ENCODE data around the gene DPYSL4.

DPYSL4 gene

DNA sequence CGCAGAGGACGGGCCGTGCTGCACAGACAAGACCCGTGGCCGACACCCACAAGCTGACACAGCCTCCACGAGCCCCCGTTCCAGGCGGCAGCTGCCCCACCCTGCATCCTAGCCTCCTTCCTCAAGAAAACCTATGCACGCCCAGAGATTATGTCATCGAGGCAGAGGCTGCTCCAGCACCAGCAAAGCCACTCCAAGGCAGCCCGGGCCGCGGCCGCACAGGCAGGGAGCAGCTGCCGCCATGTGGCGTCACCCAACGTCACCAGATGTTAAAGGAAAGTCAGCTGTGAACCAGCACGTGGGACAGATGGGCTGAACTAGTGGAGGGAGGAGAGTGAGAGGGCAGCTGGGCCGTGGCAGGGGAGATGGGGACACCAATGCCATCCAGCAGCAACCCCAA, 61.2 kb downstream of the DPYSL4 start:
- DNase-seq, result no peak

DNA sequence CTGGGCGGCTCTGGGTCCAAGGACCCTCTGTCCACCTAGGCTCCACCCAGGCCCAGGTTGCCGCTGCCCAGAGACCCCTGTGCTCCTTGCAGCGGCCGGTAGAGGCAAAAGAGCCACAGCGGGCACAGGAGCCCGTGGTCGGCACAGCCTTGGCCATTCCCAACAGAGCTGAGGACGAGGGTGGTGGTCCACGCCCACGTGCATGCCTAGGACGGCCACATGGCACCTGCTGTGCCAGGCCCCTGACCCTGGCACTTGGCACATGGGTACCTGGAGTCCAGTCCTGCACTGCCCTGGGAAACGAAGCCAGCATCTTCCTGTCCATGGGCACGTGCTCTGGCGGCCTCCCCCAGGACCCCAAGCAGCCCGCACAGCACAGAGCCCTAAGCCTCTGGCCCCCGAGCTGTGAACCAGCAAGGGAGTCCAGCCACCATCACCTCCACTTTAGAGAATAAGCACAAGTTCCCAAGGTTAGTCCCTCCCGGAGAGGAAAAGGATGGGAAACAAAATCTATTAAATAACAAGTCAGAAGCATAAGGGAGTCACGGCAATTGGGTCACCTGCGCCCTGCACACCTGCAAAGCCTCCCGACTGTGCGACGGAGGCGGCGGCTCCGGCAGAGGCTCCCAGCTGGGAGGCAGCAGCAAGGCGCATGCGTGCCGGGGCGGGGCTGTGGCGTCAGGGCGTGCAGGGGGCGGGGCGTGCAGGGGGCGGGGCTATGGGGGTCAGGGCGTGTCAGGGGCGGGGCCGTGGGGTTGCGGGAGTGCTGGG, 61.9 kb downstream of the DPYSL4 start:
- DNase-seq, result peak; percentile 74

GRCh38 chr10:132249226-132249724, 62.5 kb downstream of the DPYSL4 start:
- no peak for DNase-seq

DNA sequence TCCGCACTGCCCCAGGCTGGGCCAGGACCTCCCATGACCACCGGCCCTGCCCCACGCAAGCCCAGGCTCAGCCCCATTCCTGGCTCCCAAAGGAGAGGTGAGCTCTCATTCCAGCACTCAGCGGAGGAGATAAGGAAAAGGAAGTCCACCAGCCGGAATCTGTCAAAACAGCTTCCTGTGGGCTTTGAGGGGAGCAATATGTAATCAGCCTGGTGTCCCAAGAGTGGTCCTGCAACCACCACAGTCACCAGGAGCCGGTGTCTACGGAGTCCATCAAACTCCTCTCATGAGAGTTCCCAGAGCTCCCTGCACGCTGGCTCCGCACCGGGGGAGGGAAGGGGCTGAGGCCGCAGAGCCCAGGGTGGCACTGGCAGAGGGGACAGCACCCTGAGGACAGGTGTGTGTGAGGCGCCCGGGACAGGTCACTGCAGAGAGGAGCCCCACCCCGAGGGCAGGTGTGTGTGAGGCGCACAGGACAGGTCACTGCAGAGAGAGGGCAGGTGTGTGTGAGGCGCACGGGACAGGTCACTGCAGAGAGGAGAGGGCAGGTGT, 63.2 kb downstream of the DPYSL4 start:
- DNase-seq, result no peak

DNA sequence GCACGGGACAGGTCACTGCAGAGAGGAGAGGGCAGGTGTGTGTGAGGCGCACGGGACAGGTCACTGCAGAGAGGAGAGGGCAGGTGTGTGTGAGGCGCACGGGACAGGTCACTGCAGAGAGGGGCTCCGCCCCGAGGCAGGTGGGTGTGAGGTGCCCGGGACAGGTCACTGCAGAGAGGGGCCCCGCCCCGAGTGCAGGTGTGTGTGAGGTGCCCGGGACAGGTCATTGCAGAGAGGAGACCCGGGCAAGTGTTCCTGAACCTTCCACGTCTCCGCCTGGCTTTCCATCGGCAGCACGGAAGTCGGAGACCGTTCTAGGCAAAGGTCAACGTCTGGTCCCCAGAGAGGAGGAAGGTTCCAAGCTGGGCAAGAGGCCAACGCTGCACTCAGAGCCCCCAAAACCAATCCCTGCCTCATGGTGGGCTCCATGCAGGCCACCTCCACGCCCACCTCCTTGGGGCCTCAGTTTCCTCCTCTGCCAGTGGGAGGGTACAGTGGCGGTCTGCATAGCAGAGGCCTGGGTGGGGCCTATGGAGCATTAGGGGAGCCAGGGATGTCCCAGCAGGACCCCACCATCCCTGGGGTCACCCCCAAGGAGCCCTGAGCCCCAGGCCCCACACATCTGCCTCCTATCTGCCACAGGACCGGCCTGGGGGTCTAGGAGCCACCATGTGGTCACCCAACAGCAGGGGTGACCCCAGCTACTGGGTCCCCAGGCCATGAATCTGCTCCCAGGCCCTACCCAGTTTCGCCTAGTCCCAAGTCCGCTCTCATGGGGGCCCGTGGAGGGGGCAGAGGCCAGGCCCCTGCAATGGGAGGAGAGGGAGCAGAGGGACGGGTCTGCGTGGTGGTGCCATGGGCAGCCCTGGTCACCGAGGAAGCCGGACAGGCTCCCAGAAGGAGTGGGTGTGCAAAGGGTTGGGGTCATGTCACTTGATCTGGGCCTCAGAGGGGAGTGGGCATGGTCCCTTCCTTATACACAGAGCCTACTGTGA, 64.0 kb downstream of the DPYSL4 start:
- no peak for DNase-seq

DNA sequence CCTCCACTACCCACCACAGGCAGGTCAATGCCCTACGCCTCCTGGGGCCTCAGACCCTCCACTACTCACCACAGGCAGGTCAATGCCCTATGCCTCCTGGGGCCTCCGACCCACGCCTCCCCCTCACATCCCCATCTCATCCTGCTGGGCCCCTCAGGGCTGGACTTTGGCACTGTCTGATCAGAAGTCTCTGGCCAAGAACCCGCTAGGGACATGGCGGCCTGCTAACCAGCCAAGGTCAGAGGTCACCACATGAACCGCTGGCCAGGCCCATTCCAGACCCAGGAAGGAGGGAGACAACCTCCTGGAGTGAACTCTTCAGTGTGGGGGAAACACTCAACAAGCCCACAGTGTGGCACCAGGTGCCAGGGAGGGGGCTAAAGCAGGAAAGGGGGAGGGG, 65.2 kb downstream of the DPYSL4 start:
- no peak for DNase-seq

DNA sequence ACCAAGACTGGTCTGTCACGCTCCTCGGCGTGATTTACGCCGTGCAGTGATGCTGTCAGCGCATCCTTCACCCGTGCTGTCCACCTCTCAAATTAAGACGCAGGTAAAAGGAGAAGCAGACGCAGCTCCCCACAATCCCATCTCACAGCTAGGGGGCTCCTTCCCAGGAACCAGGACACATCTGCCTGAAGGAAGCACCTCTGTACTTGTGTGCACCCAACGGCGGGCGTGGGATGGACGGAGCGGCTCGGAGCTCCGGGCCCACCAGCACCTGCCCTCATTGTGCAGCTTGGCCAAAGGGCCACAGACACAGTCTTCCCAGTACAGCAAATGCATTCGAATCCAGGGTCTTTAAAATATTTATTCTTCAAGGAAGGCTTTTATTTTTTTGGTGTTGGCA, 65.7 kb downstream of the DPYSL4 start:
- no peak for DNase-seq

GRCh38 chr10:132253092-132253687, 66.4 kb downstream of the DPYSL4 start:
- DNase-seq, result no peak

DNA sequence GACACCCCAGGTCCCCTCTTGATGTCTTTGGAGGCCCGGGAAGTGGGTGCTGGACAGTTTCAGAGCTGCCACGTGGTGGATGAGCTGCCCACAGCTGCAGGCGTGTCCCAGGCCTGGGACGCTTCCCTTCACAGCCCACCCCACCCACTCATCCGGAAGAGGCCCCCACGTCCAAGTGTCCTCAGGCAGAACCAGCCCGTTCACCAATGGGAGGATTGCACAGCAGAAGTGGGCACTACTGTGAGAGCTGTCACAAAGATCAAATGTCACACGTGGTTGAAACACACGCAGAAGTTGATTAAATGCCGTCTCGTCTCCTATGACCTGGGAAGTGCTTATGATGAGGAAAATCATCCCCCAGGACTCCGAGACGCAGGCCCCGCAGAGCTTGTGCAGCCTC, 68.1 kb downstream of the DPYSL4 start:
- no peak for DNase-seq
